ENCODE results near the gene STOM.

DNA sequence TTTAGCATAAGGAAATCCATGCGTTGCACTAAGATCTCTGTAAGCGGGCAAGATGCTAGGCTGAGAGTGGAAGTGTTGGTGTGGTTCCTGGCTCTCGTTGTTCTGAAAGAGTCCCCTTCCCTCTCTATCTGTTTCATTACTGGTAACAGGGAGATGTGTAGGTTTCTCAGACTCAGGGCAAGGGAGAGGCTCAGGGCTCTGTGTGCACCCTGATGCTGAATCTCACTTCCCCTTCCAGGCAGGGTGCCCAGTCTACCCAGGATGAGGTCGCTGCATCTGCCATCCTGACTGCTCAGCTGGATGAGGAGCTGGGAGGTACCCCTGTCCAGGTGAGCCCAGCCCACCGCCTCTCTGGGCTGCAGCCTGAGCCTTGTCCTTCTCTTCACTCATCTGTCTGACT lies 45.7 kb downstream of the STOM start:
- TF ChIP-seq CTCF (IDR thresholded peaks at IDR 0.05) = no peak
- no peak for TF ChIP-seq POLR2A (IDR thresholded peaks at IDR 0.05)

Data from testis (tissue), 2 donors.